HCT116 (cell line): ENCODE measurements around the gene GRAMD2A. TPM values are rescaled to one million over a fixed set of nuclear protein-coding genes. Genes with fewer than 3 reads are reported as not detected.

Experiments used
- ATAC-seq: fragments of 200-7000 bp; cut with Tn5 transposase; 2 replicates; pipeline ENCODE4 v1.9.1; 2020; ENCODE audit warnings: mild to moderate bottlenecking, moderate library complexity
- BruUV-seq: library from RNA; stranded (reverse); fragments of 400-500 nt; replicated peaks from 2 replicates; lab custom pipeline; 2021; lab: Mats Ljungman, UMichigan
- CTCF ChIA-PET: fragments of 300-600 bp; sonication (Branson Sonifier 250); formaldehyde crosslinking; loops from one replicate; lab custom pipeline; 2021; ENCODE audit warnings: antibody characterized with exemption; lab: Charles Lee
- POLR2A ChIA-PET: fragments of 300-600, 350-600 bp; sonication (Branson Sonifier 250); formaldehyde crosslinking; loops from one replicate; lab custom pipeline; 2021; ENCODE audit warnings: antibody characterized with exemption; lab: Charles Lee
- RAD21 ChIA-PET, 2 experiments: fragments of 300-600 bp; sonication (Branson Sonifier 250); formaldehyde crosslinking; loops; one replicate each; lab custom pipeline; 2023; ENCODE audit warnings: low total read pairs in 2 of 2; ENCODE audit not compliant: uncharacterized antibody in 2 of 2, unreplicated experiment in 2 of 2, low non-redundant PET in 1 of 2; lab: Charles Lee
- DNase-seq: peaks from one replicate; pipeline ENCODE4 v3.0.0-alpha.2; 2010; ENCODE audit warnings: low read depth, low spot score
- H2AFZ ChIP-seq: fragments of 200-600 bp; shearing (Covaris generic), sonication (generic); 2 replicates; pipeline ENCODE4 v1.6.1; 2017; ENCODE audit warnings: low read depth, mixed run types, mixed read lengths, antibody characterized with exemption, low read length; ENCODE audit not compliant: poor library complexity, severe bottlenecking
- H3K27ac ChIP-seq: 2 replicates; pipeline ENCODE4 v1.5.1; 2012; ENCODE audit warnings: low read depth, low read length
- H3K27me3 ChIP-seq: fragments of 200-600 bp; sonication (generic); 2 replicates; pipeline ENCODE4 v1.6.1; 2016; ENCODE audit warnings: mixed run types, low read length, mixed read lengths; ENCODE audit not compliant: insufficient read depth
- H3K36me3 ChIP-seq, 2 experiments: fragments of 200-500 bp in 1 of 2; fragments of 200-600 bp in 1 of 2; sonication (Bioruptor generic) in 1 of 2; sonication (generic) in 1 of 2; 2 replicates each; pipeline versions ENCODE4 v1.5.1 to v1.6.1; 2014 to 2016; ENCODE audit warnings: low read length in 2 of 2, inconsistent platforms in 1 of 2, mixed read lengths in 1 of 2, mixed run types in 1 of 2; ENCODE audit not compliant: insufficient read depth in 2 of 2, control insufficient read depth in 1 of 2
- H3K4me1 ChIP-seq, 2 experiments: fragments of 200-600 bp in 1 of 2; sonication (generic) in 1 of 2; 2 replicates each; pipeline versions ENCODE4 v1.5.1 to v1.6.1; 2012 to 2017; ENCODE audit warnings: low read length in 2 of 2, inconsistent platforms in 1 of 2, mild to moderate bottlenecking in 1 of 2, mixed read lengths in 1 of 2, mixed run types in 1 of 2, moderate library complexity in 1 of 2; ENCODE audit not compliant: insufficient read depth in 2 of 2, control insufficient read depth in 1 of 2
- H3K4me2 ChIP-seq: fragments of 200-600 bp; sonication (generic); 2 replicates; pipeline ENCODE4 v1.6.1; 2017; ENCODE audit warnings: mixed run types, low read length, mixed read lengths
- H3K4me3 ChIP-seq, 2 experiments: fragments of 200-600 bp in 1 of 2; sonication (generic) in 1 of 2; replicated peaks in 1 of 2; 2 replicates each; pipeline ENCODE4 v1.5.1; 2011 to 2016; ENCODE audit warnings: low read length in 2 of 2, control low read depth in 1 of 2, low read depth in 1 of 2, mild to moderate bottlenecking in 1 of 2, mixed read lengths in 1 of 2, mixed run types in 1 of 2
- H3K79me2 ChIP-seq: fragments of 200-600 bp; sonication (generic); 2 replicates; pipeline ENCODE4 v1.6.1; 2017; ENCODE audit warnings: mild to moderate bottlenecking, mixed run types, low read length, moderate library complexity, mixed read lengths; ENCODE audit not compliant: insufficient read depth
- H3K9ac ChIP-seq: fragments of 200-600 bp; sonication (generic); 2 replicates; pipeline ENCODE4 v1.6.1; 2016; ENCODE audit warnings: low read length, mixed read lengths
- H3K9me2 ChIP-seq: fragments of 200-600 bp; sonication (generic), shearing (Covaris generic); 2 replicates; pipeline ENCODE4 v1.6.1; 2017; ENCODE audit warnings: mixed run types, mild to moderate bottlenecking, moderate library complexity; ENCODE audit not compliant: insufficient read depth
- H3K9me3 ChIP-seq, 2 experiments: fragments of 200-500 bp in 1 of 2; fragments of 200-600 bp in 1 of 2; sonication (Bioruptor generic) in 1 of 2; sonication (generic) in 1 of 2; 2 replicates each; pipeline ENCODE4 v1.6.1; 2014 to 2017; ENCODE audit warnings: low read length in 2 of 2, mixed read lengths in 2 of 2, inconsistent platforms in 1 of 2, low read depth in 1 of 2, mild to moderate bottlenecking in 1 of 2, mixed run types in 1 of 2, moderate library complexity in 1 of 2; ENCODE audit not compliant: control insufficient read depth in 1 of 2, insufficient read depth in 1 of 2
- H4K20me1 ChIP-seq: fragments of 200-600 bp; sonication (generic), shearing (Covaris generic); 2 replicates; pipeline ENCODE4 v1.6.1; 2017; ENCODE audit warnings: mixed run types, mild to moderate bottlenecking, moderate library complexity; ENCODE audit not compliant: insufficient read depth
- CBX3 ChIP-seq: IDR thresholded peaks from 2 replicates; pipeline ENCODE4 v1.6.1; 2012; ENCODE audit warnings: low read depth
- CEBPB ChIP-seq: IDR thresholded peaks from 2 replicates; pipeline ENCODE4 v1.6.1; 2012; ENCODE audit warnings: low read depth
- ELF1 ChIP-seq: IDR thresholded peaks from 2 replicates; pipeline ENCODE4 v1.6.1; 2012; ENCODE audit warnings: low read depth, borderline replicate concordance
- SRF ChIP-seq: IDR thresholded peaks from 2 replicates; pipeline ENCODE4 v1.6.1; 2012; ENCODE audit warnings: low read depth
- TCF7L2 ChIP-seq: IDR thresholded peaks from 2 replicates; pipeline ENCODE4 v1.7.0; 2011; ENCODE audit warnings: borderline replicate concordance, inconsistent platforms; ENCODE audit not compliant: insufficient read depth, insufficient read length; ENCODE audit errors: extremely low read depth
- ZNF274 ChIP-seq: fragments of 200-500 bp; sonication (Bioruptor generic); IDR thresholded peaks from 2 replicates; pipeline ENCODE4 v1.6.1; 2014; ENCODE audit warnings: mild to moderate bottlenecking, low read depth, low read length, inconsistent platforms
- intact Hi-C: fragments of 100-400 bp; cut with micrococcal nuclease; formaldehyde crosslinking; loops from 2 replicates; pipeline ENCODE4 v1.10.0; 2022
- total RNA-seq: library from RNA; stranded (reverse); gene quantifications from one replicate; pipeline ENCODE4 v1.2.1, GENCODE V29; 2021; ENCODE audit not compliant: unreplicated experiment
- TF ChIP-seq, protein P1 (sequence below): IDR thresholded peaks from 2 replicates; pipeline ENCODE4 v1.6.1; 2012; ENCODE audit warnings: low read depth
- TF ChIP-seq, protein P2 (sequence below), 3 experiments: fragments of 200-600 bp in 1 of 3; sonication (generic) in 1 of 3; IDR thresholded peaks in 2 of 3; conservative IDR thresholded peaks in 1 of 3; 2 replicates each; pipeline ENCODE4 v1.5.1; 2012 to 2017; ENCODE audit warnings: low read depth in 2 of 3, low read length in 2 of 3, antibody characterized with exemption in 1 of 3, borderline replicate concordance in 1 of 3, control low read depth in 1 of 3, mild to moderate bottlenecking in 1 of 3, mixed read lengths in 1 of 3, mixed run types in 1 of 3, moderate library complexity in 1 of 3; ENCODE audit not compliant: insufficient read depth in 1 of 3
- TF ChIP-seq, protein P3 (sequence below): IDR thresholded peaks from 2 replicates; pipeline ENCODE4 v1.6.1; 2012

The GRAMD2A gene
- total RNA-seq, 1 experiment from 2014 or later = 8.0 TPM

DNA sequence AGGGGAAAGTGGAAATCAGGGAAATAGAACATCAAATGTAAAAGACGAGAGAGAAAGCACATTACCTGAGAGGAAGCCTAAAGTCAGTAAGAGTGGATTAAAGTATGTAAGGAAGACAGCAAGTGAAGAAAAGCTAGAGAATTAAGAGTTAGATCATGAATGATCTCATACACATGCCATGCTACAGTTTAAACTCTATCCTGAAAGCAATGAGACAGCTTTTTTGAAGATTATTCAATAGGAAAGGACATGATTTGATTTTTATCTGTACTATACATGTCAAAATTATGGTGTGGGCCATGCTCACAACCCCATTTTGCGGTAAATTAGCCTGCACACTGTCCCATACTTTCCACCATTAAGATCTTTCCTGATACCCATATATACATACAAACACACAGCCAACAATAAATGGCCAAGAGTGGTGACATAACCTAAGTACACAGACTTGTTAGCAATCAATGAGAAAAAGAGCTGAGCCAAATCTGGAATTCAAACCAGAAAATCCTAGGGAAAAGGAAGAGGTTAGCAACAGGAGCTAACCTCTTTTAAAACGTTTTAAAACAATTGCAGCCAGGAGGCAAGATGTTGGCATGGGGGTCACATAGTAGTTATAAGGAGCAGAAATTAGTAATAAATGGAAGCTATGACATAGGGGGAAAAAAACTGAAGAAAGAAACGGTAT, 84.1 kb downstream of the GRAMD2A start:
- POLR2A ChIA-PET = no interaction called here
- Histone ChIP-seq H3K27me3 (no peaks in the 10 kb centered on the region), H3K4me3 (no peak overlapping the region), H4K20me1 (no peaks in the 10 kb centered on the region), H3K36me3 (no peaks in the 10 kb centered on the region), H3K79me2 (peaks cover 50% of the 10 kb centered on the region), H3K9ac (no peak overlapping the region), H3K27ac (no peak overlapping the region), H3K4me1 (peaks cover 4 to 9% of the 10 kb centered on the region in 2 experiments; a peak in 2 of 4 replicates), H3K9me2 (no peaks in the 10 kb centered on the region), H3K9me3 (no peaks in the 10 kb centered on the region), H3K4me2 (no peak overlapping the region), H2AFZ (no peak overlapping the region)
- BruUV-seq = no TSS peak
- TF ChIP-seq, protein P1, sequence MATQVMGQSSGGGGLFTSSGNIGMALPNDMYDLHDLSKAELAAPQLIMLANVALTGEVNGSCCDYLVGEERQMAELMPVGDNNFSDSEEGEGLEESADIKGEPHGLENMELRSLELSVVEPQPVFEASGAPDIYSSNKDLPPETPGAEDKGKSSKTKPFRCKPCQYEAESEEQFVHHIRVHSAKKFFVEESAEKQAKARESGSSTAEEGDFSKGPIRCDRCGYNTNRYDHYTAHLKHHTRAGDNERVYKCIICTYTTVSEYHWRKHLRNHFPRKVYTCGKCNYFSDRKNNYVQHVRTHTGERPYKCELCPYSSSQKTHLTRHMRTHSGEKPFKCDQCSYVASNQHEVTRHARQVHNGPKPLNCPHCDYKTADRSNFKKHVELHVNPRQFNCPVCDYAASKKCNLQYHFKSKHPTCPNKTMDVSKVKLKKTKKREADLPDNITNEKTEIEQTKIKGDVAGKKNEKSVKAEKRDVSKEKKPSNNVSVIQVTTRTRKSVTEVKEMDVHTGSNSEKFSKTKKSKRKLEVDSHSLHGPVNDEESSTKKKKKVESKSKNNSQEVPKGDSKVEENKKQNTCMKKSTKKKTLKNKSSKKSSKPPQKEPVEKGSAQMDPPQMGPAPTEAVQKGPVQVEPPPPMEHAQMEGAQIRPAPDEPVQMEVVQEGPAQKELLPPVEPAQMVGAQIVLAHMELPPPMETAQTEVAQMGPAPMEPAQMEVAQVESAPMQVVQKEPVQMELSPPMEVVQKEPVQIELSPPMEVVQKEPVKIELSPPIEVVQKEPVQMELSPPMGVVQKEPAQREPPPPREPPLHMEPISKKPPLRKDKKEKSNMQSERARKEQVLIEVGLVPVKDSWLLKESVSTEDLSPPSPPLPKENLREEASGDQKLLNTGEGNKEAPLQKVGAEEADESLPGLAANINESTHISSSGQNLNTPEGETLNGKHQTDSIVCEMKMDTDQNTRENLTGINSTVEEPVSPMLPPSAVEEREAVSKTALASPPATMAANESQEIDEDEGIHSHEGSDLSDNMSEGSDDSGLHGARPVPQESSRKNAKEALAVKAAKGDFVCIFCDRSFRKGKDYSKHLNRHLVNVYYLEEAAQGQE = no peak
- TF ChIP-seq CBX3 (no peak), SRF (no peak), CEBPB (no peak), TCF7L2 (no peak), ZNF274 (no peak), ELF1 (no peak)
- TF ChIP-seq, protein P2, sequence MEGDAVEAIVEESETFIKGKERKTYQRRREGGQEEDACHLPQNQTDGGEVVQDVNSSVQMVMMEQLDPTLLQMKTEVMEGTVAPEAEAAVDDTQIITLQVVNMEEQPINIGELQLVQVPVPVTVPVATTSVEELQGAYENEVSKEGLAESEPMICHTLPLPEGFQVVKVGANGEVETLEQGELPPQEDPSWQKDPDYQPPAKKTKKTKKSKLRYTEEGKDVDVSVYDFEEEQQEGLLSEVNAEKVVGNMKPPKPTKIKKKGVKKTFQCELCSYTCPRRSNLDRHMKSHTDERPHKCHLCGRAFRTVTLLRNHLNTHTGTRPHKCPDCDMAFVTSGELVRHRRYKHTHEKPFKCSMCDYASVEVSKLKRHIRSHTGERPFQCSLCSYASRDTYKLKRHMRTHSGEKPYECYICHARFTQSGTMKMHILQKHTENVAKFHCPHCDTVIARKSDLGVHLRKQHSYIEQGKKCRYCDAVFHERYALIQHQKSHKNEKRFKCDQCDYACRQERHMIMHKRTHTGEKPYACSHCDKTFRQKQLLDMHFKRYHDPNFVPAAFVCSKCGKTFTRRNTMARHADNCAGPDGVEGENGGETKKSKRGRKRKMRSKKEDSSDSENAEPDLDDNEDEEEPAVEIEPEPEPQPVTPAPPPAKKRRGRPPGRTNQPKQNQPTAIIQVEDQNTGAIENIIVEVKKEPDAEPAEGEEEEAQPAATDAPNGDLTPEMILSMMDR (IDR thresholded peaks at IDR 0.05 in 2 of 3, conservative IDR thresholded peaks at IDR 0.05 in 1 of 3; ENCODE audit: borderline replicate concordance in 1 of 3, insufficient read depth in 1 of 3, low read depth in 2 of 3, low read length in 2 of 3) = no peak
- TF ChIP-seq, protein P3, sequence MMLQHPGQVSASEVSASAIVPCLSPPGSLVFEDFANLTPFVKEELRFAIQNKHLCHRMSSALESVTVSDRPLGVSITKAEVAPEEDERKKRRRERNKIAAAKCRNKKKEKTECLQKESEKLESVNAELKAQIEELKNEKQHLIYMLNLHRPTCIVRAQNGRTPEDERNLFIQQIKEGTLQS = no peak
- intact Hi-C loops = no loop called here
- DNase-seq = no peak
- no peak for ATAC-seq
- CTCF ChIA-PET = no interaction called here
- RAD21 ChIA-PET = no interaction called here
